ENCODE data around the gene EYA2.

- no peak for TF ChIP-seq EZH2phosphoT487 (IDR thresholded peaks at IDR 0.05; ENCODE audit: insufficient read depth, low read depth)
- TF ChIP-seq EZH2 (IDR thresholded peaks at IDR 0.05; ENCODE audit: insufficient read depth, poor library complexity, severe bottlenecking) = no peak
These were observed 224.0 kb downstream of the EYA2 start for GRCh38 chr20:47118641-47119040.

Data from GM23248 (cell line).